Fibroblast of gingiva (primary cell): ENCODE results near the gene ARL4A.
"Not testable (repeated sequence)": the region's sequence is repeated elsewhere in the genome, so short reads cannot be mapped to it uniquely, and the experiment has no call there.

Source experiments
- DNase-seq: peaks from one replicate; pipeline ENCODE4 v3.0.0-alpha.2; 2011; ENCODE audit warnings: low read depth

The ARL4A gene, protein sequence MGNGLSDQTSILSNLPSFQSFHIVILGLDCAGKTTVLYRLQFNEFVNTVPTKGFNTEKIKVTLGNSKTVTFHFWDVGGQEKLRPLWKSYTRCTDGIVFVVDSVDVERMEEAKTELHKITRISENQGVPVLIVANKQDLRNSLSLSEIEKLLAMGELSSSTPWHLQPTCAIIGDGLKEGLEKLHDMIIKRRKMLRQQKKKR

DNA sequence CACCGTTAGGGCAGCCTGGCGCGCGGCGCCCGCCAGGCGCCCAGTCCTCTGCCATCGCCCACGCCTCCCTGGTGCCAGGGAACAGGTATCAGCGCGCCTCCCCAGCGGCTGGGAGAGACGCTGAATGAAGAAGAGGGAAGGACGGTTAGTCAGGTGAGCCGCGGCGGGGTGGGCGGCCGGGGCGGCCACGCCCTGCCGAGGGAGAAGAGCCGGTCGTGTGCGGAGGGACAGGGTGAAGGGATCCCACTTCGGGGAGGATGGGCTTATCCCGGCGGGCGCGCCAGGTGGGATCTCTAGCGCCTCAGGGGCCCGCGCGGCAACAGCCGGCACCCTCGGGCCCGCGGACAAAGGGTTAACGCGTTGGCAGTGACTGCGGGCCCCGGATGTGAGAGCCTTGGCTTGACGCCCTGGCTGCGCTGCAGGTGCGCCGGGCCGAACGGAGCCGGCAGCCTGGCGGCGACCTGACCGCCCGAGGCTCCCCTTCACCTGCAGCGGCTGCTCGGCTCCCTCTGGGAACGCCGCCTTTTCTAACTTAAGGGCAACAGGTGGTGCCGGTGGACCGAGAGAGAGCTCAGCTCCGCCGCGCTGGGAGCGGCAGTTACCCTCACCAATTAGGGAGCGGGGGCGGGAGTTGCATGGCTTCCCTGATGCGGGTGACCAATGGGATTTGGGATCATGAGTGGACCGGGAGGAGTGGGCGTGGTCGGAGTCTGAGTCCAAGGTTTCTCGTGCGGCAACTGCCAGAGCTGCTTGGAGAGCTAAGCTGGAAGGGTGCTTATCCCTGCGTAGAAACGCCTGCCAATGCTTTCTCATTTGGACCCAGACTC is at the start of gene ARL4A:
Gene ARL4A (plus strand): TSS at position 743 of the 827 bp plus-strand sequence. CDS start 622 bp downstream, outside the sequence.
- peak; percentile 97 for DNase-seq

DNA sequence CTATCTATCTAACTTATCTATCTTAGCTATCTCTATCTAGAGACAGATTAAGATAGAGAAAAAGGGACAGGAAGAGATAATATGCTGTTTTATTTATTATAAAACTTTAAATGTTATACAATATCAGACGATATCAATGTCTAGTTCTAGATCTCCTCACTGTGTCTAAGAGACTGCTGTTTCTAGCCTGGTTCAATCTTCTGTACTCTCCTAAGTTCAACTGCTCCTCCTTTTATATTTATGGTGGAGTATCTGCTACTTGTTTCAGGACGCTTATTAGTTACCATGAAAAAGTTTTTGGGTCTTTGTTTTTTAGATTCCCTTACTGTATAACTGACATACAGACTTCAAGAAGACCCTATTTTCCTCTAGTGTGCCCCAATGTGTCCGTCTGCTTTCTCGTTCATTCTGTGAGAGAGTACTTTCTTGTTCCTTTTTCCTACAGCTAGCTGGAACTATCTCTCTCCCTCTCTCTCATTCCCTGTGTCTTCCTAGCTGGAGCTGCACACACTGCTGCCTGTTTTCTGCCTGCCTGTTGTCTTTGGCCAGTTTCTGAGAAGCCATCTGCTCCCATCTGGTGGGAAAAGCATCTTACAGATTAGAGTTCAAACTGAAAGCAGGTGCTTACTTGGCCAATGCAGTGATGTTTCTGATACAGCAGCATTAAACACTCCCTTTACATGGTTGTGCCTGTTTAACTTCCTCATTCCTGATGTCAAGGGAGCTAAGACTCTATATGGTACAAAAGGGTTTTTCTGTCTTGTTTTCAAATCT is 49.4 kb upstream of the ARL4A start:
- no peak for DNase-seq

DNA sequence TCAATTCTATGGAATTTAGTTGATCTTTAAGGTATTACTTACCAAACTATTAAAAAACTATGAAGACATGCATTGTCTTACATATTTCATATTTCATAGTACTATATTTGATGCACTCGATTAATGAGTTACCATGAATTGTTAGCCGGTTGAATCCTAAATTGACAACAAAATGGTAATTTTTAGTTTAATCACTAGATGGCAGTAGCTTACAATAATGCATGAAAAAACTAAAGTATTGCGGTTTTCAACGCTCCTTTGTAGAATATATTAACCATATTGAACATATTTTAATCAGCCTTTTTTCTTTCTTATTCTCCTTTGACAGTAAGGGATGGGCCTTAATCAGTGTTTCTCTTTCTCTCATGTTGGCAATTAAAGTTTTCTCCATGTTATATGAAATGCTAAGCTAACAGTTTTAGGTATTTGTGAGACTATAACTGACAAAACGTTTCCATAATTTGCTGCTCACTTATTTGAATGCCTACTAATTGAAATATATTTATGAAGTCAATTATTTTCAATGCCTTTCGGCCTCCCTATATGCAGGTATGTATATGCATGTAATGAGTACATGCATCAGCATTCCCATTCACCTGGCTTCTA is 48.5 kb upstream of the ARL4A start:
- peak; percentile 32 for DNase-seq

DNA sequence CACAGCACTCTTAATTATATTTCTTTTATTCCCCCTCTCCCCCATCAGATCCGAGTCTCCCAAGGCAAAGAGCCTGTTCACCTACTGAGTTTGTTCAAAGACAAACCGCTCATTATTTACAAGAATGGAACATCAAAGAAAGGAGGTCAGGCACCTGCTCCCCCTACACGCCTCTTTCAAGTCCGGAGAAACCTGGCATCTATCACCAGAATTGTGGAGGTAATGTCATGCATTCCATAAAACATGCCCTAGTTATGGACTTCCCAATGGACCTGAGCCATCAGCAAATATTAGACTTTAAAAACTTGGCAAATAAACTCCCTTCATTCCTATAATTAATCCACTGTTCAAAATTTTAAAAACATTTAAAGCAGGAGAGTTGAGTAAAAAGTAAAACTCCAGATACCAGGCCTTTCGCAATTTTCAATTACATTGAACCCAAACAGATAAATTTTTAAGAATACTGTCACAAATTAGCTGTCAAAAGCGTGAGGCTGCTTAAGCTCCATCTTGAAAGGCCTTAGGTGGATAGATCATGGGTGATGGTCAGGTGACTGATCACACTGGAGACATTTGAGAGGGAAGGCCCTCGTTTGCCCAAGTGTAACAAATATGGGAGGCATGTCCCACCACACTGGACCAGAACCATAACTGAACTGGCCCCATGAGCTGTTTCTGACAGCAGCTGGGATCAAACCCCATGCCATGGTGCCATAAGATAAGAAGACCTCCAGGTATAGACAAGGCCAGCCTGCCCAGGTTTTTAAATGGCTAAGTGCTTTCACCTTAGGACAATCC is 46.9 kb upstream of the ARL4A start:
- no peak for DNase-seq

DNA sequence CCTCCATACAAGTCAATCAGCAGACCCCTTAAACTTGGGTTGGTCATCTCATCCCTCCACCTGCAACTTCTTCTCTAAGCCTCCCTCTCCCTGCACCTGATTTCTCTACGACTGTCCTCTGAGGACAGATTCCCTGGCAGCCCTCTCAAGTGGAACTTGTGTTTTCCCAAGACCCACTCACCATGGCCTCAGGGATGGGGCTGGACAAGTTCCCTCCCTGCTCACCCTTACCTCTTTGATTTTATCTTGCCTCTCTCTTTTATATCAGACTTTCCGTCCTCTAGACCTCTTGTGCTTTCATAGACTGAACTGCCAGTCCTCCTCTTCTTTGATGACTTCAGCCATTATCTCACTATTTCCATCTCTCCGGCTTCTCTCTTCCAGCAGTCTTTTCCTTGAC is 46.2 kb upstream of the ARL4A start:
- DNase-seq = no peak

DNA sequence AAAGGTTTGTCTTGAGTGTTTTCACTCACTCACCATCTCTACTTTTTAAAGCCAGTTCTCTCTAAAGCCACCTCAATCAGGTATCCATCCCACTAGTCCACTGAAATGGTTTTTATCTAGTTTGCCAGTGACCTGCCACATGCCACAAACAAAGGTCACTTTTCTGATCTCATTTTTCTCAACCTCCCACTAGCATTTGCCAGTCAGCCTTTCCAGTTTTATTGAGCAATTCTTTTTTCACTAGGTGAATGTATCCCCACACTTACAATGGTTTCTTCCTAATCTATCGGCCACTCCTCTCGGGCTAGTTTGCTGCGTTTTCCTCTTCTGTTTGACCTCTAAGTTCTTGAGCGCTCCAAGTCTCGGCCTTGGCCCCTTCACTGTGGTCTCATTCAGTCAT is 44.9 kb upstream of the ARL4A start:
- no peak for DNase-seq

DNA sequence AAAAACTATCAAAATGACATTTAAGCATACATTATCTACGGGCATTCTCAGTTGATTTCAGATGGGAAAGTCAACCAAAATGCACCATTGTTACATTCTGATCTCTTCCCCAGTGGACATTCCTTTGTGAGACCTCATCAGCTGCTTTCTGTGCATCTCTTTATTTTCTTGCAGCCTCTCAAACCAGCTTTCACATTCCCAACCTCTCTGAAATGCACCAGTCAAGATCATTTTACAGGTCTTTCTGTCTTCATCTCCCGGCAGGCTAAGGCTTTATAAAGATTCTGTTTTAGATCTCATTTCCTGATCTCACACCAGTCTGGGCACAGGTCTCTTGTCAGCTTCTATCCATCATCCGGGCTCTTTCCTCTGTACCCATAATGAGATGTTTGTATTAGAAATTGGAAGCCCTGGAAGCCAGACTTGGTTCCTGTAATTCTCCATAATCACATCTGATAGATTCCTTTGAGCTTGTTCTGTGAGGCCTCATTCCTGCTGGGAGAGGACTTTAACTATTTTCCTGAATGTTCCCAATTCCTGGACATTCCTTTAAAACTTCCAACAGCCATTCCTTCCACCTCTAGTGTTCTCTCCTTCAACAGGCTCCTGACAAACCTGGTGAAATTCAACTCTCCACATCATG is 44.3 kb upstream of the ARL4A start:
- DNase-seq = no peak

DNA sequence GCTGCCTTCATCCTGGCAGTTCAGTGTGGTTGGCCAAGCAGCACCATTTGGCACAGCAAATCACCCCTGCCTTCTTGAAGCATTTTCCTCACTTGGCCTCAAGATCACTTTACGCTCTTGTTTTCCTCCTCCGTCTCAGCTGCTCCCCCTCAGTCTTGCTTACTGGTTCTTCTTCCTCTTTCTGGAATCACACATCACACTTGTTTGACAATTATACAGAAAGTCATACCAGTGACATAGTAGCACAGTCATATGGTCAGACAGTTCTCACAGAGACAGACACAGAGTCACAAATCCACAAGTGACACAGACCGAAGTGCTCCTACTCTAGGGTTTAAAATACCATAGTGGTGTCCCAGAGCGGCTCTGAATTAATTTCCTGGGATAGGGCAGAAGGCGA is 43.8 kb upstream of the ARL4A start:
- DNase-seq = peak; percentile 32

DNA sequence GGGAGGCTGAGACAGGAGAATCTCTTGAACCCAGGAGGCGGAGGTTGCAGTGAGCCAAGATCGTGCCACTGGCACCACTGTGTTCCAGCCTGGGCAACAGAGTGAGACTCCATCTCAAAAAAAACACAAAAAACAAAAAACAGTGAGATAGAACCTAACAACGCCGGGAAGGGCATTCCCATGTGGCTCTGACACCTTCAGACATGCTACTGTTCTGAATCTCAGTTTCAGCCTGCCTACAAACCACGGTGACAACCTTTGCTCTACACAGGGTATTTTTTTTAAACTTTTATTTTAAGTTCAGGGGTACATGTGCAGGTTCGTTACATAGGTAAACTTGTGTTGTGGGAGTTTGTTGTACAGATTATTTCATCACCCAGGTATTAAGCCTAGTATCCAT is 42.2 kb upstream of the ARL4A start:
- not testable (repeated sequence) for DNase-seq

DNA sequence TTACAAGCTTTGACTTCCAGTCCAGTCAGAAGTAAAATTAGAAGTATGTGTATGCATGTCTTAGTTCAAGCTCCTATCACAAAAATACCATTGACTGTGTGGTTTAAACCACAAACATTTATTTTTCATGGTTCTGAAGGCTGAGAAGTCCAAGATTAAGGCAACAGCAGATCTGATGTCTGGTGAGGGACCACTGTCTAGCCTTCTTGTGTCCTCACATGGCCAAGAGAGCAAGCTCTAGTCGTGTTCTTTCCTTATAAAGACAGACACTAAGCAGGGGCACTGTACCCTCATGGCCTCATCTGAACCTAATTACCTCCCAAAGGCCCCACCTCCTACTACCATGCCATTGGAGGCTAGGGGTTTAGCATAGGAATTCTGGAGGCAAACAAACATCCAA is 41.3 kb upstream of the ARL4A start:
- no peak for DNase-seq

DNA sequence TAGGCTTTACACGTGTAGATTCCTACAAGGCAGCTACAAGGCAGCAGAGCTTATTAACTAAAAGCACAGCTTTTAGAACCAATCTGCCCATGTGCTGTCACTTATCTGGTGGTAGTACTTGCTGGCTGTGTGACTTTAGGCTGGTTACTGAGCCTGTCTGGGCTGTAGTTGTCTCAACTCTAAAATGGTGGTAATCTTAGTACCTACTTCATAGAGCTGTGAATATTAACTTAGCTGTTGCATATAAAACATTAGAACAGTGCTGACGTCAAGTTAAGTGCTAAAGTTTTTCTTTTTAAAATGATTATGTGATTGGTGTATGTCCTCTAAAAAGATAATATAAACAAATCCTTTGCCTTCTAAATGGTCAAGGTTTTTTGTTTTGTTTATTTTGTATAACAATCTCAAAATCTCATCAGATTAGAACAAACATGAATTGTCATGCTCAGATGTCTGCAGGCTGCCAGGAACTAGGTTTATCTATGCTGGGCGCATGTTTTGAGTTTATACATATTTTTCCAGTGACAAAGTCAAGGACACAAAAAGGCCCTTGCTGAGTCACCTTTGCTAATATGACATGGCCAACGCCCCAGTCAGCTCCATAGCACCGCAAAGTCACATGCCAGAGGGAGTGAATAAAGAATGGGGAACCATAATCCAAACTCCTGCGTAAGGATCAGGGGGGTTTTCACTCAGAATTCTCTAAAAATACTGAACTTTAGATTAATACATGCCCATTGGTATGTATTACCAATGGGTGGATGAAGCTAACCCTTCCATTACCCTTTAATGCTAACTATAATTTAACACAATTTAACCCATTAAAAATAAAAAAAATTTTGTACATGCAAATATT is 39.8 kb upstream of the ARL4A start:
- DNase-seq = peak; percentile 40

DNA sequence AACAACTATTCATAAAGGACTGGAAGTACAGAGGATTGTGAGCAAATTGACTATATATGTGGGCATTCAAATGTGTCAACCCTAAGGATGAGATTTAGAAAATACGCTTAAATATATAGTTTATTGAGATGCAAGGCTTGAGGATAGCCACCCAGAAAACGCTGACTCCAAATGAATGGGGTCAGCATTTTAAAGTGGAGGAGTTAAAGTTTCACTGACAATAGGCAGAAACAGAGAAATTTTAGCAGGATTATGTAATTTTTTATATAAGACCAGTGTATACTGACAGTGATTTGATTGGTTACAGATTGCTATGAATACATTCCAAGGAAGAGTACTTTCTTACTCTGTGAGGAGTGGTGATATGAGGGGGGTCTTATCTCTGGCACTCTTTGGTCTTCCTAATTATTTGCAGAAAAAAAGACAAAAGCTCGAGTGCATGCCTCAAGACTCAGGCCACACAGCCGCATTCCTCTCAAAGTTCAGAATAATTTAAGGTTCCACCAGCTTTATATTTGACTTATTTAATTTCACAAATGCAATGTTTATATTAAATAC is 38.6 kb upstream of the ARL4A start:
- DNase-seq = no peak

DNA sequence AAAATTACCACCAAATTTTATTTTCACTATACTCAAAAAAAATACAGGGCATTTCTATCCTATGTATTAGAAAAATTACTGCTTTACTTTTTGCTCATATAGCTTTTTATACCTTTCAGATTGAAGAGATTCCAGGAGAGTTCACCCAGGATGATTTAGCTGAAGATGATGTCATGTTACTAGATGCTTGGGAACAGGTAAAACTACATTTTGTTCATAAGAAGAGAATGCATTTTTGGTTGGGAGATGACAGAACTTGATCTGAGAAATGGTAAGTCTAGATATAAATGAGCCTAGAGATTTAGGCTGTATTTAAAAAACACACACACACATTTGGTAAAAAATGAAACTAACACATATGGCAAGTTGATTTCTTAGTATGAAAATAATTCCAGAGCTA is 38.1 kb upstream of the ARL4A start:
- no peak for DNase-seq

DNA sequence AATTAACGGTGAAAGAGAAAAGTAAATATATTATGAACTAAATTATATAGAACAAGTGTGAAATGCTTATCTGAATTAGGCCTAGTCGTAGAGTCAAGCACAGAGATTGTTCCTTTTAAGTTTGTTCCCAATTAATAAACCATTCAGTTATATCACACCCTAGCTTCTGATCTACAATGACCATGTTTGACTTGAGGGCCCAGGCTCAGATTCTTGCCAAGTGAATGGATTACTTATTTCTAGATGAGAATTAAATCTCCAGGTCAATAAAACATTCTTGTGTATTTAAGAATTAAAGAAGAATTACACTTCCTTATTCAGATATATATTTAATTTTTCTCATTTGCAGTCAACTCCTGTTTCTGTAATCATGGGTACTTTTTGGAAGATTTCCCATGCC is 37.4 kb upstream of the ARL4A start:
- DNase-seq = no peak

DNA sequence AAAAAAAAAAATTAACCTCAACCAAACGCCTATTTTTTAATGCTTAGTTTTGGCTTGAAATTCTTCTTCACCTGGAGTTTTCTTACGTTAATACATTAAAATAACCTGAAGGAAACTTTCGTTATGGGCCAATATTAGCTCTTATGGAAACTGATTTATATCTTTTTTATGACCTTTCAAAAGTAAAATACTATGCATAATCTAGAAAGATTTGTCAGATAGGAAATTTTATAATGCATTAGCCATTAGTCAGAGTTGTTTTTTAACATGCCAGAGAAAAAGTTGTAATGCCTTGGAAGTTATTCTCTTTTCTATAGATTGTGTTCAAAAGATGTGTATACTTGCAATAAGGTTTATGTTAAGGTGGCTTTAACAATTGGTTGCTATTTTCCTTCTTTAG is 34.3 kb upstream of the ARL4A start:
- DNase-seq = no peak

DNA sequence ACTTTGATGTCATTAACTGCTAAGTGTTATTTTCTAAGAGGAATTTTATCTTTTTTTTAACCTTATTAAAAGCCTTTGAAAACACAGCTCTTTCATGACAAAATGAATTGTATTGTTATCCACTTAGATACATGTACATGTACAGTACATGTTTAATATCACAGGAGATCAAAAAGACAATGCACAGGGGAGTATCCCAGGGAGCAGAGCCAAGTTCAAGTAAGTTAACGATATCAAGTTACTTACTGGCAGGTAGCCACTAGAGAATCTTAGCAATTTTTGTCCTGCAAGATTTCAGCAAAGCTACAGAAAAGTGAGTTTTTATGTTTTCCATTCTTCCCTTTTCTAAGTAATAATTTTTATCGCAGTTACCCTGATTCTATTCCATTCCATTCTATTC is 33.9 kb upstream of the ARL4A start:
- peak; percentile 24 for DNase-seq

DNA sequence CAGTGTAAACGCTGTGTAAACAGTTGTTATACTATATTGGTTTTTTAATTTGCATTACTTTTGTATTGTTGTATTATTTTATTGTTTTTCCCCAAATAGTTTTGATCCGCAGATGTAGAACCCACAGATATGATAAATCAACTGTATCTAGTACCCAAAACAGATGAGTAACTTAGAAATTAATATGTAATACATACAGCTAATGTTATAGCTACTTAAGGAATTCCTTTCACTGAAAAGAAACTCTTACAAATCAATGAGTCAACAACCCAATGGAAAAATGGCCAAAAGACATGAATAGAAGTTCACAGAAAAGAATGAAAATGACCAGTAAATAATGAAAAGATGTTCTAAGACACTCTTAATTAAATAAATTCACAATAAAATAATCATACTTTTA is 32.3 kb upstream of the ARL4A start:
- no peak for DNase-seq

DNA sequence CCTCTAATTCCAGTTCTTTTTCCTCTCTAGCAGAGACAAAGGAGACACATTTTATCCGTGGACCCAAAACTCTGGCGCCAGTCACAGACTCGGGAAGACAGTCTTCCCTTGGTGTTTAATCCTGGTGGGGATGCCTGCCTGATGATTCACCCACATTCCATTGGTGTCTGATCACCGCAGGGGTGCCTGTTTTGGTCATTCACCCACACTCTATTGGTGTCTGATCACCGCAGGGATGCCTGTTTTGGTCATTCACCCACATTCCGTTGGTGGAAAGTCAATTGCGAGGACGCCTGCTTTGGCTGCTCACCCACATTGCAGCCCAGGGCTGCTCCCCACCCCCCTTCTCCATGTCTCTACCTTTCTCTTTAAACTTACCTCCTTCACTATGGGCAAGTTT is 27.0 kb upstream of the ARL4A start:
- peak; percentile 61 for DNase-seq

DNA sequence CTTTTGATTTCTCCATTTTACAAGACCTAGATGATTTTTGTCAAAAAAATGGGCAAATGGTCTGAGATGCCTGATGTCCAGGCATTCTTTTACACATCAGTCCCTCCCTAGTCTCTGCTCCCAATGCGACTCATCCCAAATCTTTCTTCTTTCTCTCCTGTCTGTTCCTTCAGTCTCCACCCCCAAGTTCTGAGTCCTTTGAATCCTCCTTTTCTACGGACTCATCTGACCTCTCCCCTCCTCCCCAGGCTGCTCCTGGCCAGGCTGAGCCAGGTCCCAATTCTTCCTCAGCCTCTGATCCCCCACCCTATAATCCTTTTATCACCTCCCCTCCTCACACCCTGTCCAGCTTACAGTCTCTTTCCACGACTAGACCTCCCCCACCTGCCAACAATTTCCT is 26.4 kb upstream of the ARL4A start:
- DNase-seq = not testable (repeated sequence)

DNA sequence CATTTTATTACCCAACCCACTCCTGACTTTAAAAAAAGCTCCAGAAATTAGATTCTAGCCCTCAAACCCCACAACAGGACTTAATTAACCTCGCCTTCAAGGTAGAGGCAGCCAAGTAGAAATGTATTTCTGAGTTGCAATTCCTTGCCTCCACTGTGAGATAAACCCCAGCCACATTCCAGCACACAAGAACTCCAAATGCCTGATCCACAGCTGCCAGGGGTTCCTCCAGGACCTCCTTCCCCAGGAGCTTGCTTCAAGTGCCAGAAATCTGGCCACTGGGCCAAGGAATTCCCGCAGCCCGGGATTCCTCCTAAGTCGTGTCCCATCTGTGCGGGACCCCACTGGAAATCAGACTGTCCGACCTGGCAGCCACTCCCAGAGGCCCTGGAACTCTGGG is 25.9 kb upstream of the ARL4A start:
- no peak for DNase-seq
